ENCODE data around the gene MECP2.

Gene MECP2

DNA sequence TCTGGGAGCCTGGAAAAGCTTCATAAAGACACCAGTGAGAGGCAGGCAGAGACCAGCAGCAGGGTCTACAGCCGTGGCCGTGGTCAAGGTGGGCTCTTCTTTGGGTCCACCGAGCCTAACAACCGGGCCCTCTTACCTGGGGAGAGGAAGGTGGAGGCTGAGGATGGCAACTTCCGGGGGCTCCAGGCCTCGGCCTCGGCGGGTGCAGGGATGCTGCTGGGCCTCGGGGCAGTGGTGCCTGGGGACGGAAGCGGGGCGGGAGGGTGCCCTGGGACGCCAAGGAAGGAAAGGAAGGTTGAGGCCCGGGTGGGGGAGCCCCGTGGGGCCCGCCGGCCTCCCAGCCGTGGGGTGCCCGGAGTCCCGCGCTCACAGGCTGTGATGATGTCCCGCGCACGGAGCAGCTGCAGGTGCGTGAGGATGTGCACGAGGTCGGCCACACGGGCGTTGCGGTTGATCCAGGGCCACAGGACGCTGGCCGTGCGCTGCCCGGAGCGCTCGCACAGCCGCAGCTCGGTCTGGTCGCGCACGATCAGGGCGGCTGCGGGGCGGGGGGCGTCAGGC, 78.4 kb downstream of the MECP2 start (continued):
- TF ChIP-seq, protein P1, sequence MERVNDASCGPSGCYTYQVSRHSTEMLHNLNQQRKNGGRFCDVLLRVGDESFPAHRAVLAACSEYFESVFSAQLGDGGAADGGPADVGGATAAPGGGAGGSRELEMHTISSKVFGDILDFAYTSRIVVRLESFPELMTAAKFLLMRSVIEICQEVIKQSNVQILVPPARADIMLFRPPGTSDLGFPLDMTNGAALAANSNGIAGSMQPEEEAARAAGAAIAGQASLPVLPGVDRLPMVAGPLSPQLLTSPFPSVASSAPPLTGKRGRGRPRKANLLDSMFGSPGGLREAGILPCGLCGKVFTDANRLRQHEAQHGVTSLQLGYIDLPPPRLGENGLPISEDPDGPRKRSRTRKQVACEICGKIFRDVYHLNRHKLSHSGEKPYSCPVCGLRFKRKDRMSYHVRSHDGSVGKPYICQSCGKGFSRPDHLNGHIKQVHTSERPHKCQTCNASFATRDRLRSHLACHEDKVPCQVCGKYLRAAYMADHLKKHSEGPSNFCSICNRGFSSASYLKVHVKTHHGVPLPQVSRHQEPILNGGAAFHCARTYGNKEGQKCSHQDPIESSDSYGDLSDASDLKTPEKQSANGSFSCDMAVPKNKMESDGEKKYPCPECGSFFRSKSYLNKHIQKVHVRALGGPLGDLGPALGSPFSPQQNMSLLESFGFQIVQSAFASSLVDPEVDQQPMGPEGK (CRISPR knock-in tag; IDR thresholded peaks at IDR 0.05; ENCODE audit: borderline replicate concordance), result no peak
- no peak for TF ChIP-seq ZNF8 (CRISPR knock-in tag; IDR thresholded peaks at IDR 0.05)

DNA sequence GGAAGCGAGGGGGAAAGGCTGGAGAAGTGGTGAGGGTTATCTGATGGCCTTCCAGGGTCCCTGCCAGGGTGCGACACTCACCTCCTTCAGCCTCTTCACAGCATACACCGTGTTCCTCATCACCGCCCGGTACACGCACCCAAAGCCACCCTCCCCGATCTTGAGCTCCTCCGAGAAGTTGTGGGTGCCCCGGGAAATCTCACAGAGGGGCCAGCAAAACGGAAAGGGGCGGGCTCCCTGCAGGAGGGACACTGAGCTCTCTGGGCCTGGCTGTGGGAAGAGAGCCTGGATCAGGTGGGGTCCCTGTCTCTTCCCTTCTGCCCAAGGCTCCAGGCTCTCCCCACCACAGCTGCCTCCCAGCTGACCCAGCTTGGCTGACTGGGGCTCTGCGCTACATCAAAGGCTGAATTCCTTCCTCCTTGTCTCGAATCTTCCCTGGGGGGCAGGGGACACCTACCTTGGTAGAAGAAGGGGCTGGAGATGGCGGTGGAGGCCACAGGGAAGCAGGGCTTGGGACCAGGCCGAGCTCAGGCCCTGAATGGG, 78.9 kb downstream of the MECP2 start:
- ATAC-seq, result no peak
- no peak for TF ChIP-seq ZNF70 (CRISPR knock-in tag; IDR thresholded peaks at IDR 0.05)
- TF ChIP-seq ZFP30 (CRISPR knock-in tag; IDR thresholded peaks at IDR 0.05), result no peak
- TF ChIP-seq ESRRG (CRISPR knock-in tag; IDR thresholded peaks at IDR 0.05), result no peak
- TF ChIP-seq ZFP3 (CRISPR knock-in tag; IDR thresholded peaks at IDR 0.05), result no peak
- no peak for TF ChIP-seq RARB (CRISPR knock-in tag; IDR thresholded peaks at IDR 0.05)
- TF ChIP-seq, protein P1 (CRISPR knock-in tag; IDR thresholded peaks at IDR 0.05; ENCODE audit: borderline replicate concordance), result no peak
- TF ChIP-seq, protein P2, sequence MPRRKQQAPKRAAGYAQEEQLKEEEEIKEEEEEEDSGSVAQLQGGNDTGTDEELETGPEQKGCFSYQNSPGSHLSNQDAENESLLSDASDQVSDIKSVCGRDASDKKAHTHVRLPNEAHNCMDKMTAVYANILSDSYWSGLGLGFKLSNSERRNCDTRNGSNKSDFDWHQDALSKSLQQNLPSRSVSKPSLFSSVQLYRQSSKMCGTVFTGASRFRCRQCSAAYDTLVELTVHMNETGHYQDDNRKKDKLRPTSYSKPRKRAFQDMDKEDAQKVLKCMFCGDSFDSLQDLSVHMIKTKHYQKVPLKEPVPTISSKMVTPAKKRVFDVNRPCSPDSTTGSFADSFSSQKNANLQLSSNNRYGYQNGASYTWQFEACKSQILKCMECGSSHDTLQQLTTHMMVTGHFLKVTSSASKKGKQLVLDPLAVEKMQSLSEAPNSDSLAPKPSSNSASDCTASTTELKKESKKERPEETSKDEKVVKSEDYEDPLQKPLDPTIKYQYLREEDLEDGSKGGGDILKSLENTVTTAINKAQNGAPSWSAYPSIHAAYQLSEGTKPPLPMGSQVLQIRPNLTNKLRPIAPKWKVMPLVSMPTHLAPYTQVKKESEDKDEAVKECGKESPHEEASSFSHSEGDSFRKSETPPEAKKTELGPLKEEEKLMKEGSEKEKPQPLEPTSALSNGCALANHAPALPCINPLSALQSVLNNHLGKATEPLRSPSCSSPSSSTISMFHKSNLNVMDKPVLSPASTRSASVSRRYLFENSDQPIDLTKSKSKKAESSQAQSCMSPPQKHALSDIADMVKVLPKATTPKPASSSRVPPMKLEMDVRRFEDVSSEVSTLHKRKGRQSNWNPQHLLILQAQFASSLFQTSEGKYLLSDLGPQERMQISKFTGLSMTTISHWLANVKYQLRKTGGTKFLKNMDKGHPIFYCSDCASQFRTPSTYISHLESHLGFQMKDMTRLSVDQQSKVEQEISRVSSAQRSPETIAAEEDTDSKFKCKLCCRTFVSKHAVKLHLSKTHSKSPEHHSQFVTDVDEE (CRISPR knock-in tag; IDR thresholded peaks at IDR 0.05), result no peak
- TF ChIP-seq CSDC2 (CRISPR knock-in tag; IDR thresholded peaks at IDR 0.05), result no peak

DNA sequence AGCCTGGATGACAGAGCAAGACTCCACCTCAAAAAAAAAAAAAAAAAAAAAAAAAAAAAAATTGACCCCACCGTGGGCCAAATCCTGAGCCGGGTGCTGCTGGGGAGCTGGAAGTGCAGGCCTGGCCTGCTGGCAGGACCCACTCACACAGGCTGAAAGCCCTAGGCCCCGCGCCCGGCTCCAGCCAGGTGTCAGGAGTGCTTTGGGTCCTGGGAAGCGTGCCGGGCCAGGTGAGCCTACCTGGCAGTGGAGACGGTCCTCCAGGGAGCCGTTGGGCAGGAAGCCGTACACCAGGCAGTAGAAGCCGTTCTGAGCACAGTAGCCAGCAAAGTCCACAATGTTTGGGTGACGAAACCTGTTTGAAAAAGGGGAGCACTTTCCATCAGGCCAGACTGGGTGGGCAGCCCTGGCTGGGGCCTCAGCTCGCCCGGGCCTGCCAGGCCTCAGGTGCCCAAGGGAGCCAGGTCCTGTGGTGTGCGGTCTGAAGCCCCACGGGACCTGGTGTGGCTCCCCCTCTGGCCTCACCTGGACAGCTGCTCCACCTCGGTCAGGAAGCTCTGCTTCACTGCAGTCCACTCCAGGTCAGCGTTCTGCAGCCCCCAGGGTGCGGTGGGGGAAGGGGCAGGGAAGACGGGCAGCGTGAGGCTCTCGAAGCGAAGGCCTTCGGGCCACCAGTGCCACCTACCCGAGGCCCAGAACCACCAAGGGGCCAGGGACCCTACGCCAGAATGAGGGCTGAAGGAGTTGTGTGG, 79.6 kb downstream of the MECP2 start:
- no peak for ATAC-seq
- TF ChIP-seq ARNTL (CRISPR knock-in tag; IDR thresholded peaks at IDR 0.05; ENCODE audit: borderline replicate concordance, low read depth), result no peak
- TF ChIP-seq ZNF70 (CRISPR knock-in tag; IDR thresholded peaks at IDR 0.05), result no peak
- no peak for TF ChIP-seq TCF4 (CRISPR knock-in tag; IDR thresholded peaks at IDR 0.05; ENCODE audit: borderline replicate concordance)
- TF ChIP-seq ZNF565 (CRISPR knock-in tag; conservative IDR thresholded peaks at IDR 0.05; ENCODE audit: low read depth), result no peak
- TF ChIP-seq ISL1 (CRISPR knock-in tag; IDR thresholded peaks at IDR 0.05), result no peak
- TF ChIP-seq OSR1 (CRISPR knock-in tag; IDR thresholded peaks at IDR 0.05), result no peak
- no peak for TF ChIP-seq GLIS3 (CRISPR knock-in tag; IDR thresholded peaks at IDR 0.05)
- TF ChIP-seq, protein P3, sequence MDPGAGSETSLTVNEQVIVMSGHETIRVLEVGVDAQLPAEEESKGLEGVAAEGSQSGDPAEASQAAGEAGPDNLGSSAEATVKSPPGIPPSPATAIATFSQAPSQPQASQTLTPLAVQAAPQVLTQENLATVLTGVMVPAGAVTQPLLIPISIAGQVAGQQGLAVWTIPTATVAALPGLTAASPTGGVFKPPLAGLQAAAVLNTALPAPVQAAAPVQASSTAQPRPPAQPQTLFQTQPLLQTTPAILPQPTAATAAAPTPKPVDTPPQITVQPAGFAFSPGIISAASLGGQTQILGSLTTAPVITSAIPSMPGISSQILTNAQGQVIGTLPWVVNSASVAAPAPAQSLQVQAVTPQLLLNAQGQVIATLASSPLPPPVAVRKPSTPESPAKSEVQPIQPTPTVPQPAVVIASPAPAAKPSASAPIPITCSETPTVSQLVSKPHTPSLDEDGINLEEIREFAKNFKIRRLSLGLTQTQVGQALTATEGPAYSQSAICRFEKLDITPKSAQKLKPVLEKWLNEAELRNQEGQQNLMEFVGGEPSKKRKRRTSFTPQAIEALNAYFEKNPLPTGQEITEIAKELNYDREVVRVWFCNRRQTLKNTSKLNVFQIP (CRISPR knock-in tag; IDR thresholded peaks at IDR 0.05; ENCODE audit: borderline replicate concordance, low read depth), result no peak
- no peak for TF ChIP-seq CSDC2 (CRISPR knock-in tag; IDR thresholded peaks at IDR 0.05)
- TF ChIP-seq ZFP3 (CRISPR knock-in tag; IDR thresholded peaks at IDR 0.05), result no peak
- TF ChIP-seq ZC3H10 (CRISPR knock-in tag; IDR thresholded peaks at IDR 0.05), result no peak
- TF ChIP-seq, protein P4, sequence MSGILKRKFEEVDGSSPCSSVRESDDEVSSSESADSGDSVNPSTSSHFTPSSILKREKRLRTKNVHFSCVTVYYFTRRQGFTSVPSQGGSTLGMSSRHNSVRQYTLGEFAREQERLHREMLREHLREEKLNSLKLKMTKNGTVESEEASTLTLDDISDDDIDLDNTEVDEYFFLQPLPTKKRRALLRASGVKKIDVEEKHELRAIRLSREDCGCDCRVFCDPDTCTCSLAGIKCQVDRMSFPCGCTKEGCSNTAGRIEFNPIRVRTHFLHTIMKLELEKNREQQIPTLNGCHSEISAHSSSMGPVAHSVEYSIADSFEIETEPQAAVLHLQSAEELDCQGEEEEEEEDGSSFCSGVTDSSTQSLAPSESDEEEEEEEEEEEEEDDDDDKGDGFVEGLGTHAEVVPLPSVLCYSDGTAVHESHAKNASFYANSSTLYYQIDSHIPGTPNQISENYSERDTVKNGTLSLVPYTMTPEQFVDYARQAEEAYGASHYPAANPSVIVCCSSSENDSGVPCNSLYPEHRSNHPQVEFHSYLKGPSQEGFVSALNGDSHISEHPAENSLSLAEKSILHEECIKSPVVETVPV (CRISPR knock-in tag; IDR thresholded peaks at IDR 0.05), result no peak
- TF ChIP-seq, protein P2 (CRISPR knock-in tag; IDR thresholded peaks at IDR 0.05), result no peak
- TF ChIP-seq PPARA (CRISPR knock-in tag; IDR thresholded peaks at IDR 0.05; ENCODE audit: borderline replicate concordance), result no peak
- TF ChIP-seq, protein P5, sequence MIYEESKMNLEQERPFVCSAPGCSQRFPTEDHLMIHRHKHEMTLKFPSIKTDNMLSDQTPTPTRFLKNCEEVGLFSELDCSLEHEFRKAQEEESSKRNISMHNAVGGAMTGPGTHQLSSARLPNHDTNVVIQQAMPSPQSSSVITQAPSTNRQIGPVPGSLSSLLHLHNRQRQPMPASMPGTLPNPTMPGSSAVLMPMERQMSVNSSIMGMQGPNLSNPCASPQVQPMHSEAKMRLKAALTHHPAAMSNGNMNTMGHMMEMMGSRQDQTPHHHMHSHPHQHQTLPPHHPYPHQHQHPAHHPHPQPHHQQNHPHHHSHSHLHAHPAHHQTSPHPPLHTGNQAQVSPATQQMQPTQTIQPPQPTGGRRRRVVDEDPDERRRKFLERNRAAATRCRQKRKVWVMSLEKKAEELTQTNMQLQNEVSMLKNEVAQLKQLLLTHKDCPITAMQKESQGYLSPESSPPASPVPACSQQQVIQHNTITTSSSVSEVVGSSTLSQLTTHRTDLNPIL (CRISPR knock-in tag; IDR thresholded peaks at IDR 0.05; ENCODE audit: low read depth), result no peak
- TF ChIP-seq SNAI2 (CRISPR knock-in tag; IDR thresholded peaks at IDR 0.05), result no peak
- no peak for TF ChIP-seq ZFP30 (CRISPR knock-in tag; IDR thresholded peaks at IDR 0.05)

All from SK-N-SH treated with all-trans-retinoic acid at 6 μM for 48 hours (cell line).